ES-I3 (cell line): ENCODE data around the gene STAT4.

Experiments used
- H3K36me3 ChIP-seq: 2 replicates; pipeline ENCODE4 v1.6.1; 2013; ENCODE audit warnings: mild to moderate bottlenecking, low read length, control low read depth, moderate library complexity; ENCODE audit not compliant: insufficient read depth
- H3K4me1 ChIP-seq: 2 replicates; pipeline ENCODE4 v1.6.1; 2013; ENCODE audit warnings: mild to moderate bottlenecking, control low read depth, low read length; ENCODE audit not compliant: insufficient read depth
- H3K9ac ChIP-seq: 2 replicates; pipeline ENCODE4 v1.6.1; 2013; ENCODE audit warnings: low read depth, mild to moderate bottlenecking, low read length, moderate library complexity
- H3K9me3 ChIP-seq: 2 replicates; pipeline ENCODE4 v1.6.1; 2013; ENCODE audit warnings: mild to moderate bottlenecking, low read length, moderate library complexity; ENCODE audit not compliant: control insufficient read depth, insufficient read depth

Gene STAT4

GRCh38 chr2:191041418-191042161 lies 109.2 kb downstream of the STAT4 start:
- H3K9ac ChIP-seq = no peak overlapping the region
- H3K9me3 ChIP-seq = no peaks in the 10 kb centered on the region
- peaks cover 11% of the 10 kb centered on the region for H3K4me1 ChIP-seq

GRCh38 chr2:191039616-191040015 lies 111.2 kb downstream of the STAT4 start:
- no peak overlapping the region for H3K9ac ChIP-seq
- H3K9me3 ChIP-seq = no peaks in the 10 kb centered on the region
- no peaks in the 10 kb centered on the region for H3K36me3 ChIP-seq
- H3K4me1 ChIP-seq = peaks cover 11% of the 10 kb centered on the region

More at GRCh38 chr2:191041418-191042161, 109.2 kb downstream of the STAT4 start:
- H3K36me3 ChIP-seq = no peaks in the 10 kb centered on the region

- no peak overlapping the region for H3K9ac ChIP-seq
- no peaks in the 10 kb centered on the region for H3K36me3 ChIP-seq
- H3K4me1 ChIP-seq = peaks cover 11% of the 10 kb centered on the region
- no peaks in the 10 kb centered on the region for H3K9me3 ChIP-seq
Measured at GRCh38 chr2:191038741-191039140, 112.1 kb downstream of the STAT4 start.

GRCh38 chr2:191038241-191038725 lies 112.5 kb downstream of the STAT4 start:
- Histone ChIP-seq H3K4me1 (peaks cover 11% of the 10 kb centered on the region), H3K36me3 (no peaks in the 10 kb centered on the region), H3K9ac (no peak overlapping the region), H3K9me3 (no peaks in the 10 kb centered on the region)

- Histone ChIP-seq H3K4me1 (peaks cover 14% of the 10 kb centered on the region), H3K36me3 (no peaks in the 10 kb centered on the region), H3K9ac (no peak overlapping the region), H3K9me3 (no peaks in the 10 kb centered on the region)
Measured at GRCh38 chr2:191037351-191037750, 113.4 kb downstream of the STAT4 start.

- Histone ChIP-seq H3K36me3 (no peaks in the 10 kb centered on the region), H3K9ac (no peak overlapping the region), H3K9me3 (no peaks in the 10 kb centered on the region), H3K4me1 (peaks cover 12% of the 10 kb centered on the region)
Measured at GRCh38 chr2:191036363-191036762, 114.4 kb downstream of the STAT4 start.

GRCh38 chr2:191032588-191033429 lies 118.0 kb downstream of the STAT4 start:
- Histone ChIP-seq H3K9me3 (no peaks in the 10 kb centered on the region), H3K4me1 (0 out of 2 replicates have a peak, but pooled peaks cover 4% of the 10 kb centered on the region), H3K36me3 (no peaks in the 10 kb centered on the region), H3K9ac (no peak overlapping the region)

- no peaks in the 10 kb centered on the region for H3K9me3 ChIP-seq
- no peak overlapping the region for H3K9ac ChIP-seq
- 0 out of 2 replicates have a peak, but pooled peaks cover 4% of the 10 kb centered on the region for H3K4me1 ChIP-seq
- H3K36me3 ChIP-seq = no peaks in the 10 kb centered on the region
Measured at GRCh38 chr2:191031256-191031655, 119.5 kb downstream of the STAT4 start.

- Histone ChIP-seq H3K9ac (no peak overlapping the region), H3K36me3 (no peaks in the 10 kb centered on the region), H3K9me3 (no peaks in the 10 kb centered on the region), H3K4me1 (0 out of 2 replicates have a peak, but pooled peaks cover 4% of the 10 kb centered on the region)
Measured at GRCh38 chr2:191030521-191031154, 120.2 kb downstream of the STAT4 start.

GRCh38 chr2:191029280-191029950 lies 121.4 kb downstream of the STAT4 start:
- Histone ChIP-seq H3K9ac (no peak overlapping the region), H3K4me1 (0 out of 2 replicates have a peak, but pooled peaks cover 4% of the 10 kb centered on the region), H3K9me3 (no peaks in the 10 kb centered on the region), H3K36me3 (no peaks in the 10 kb centered on the region)

GRCh38 chr2:191026377-191026776 lies 124.4 kb downstream of the STAT4 start:
- Histone ChIP-seq H3K9ac (no peak overlapping the region), H3K36me3 (no peaks in the 10 kb centered on the region), H3K4me1 (no peaks in the 10 kb centered on the region), H3K9me3 (no peaks in the 10 kb centered on the region)

GRCh38 chr2:191025135-191025534 lies 125.7 kb downstream of the STAT4 start:
- Histone ChIP-seq H3K9ac (no peak overlapping the region), H3K36me3 (no peaks in the 10 kb centered on the region), H3K9me3 (no peaks in the 10 kb centered on the region), H3K4me1 (no peaks in the 10 kb centered on the region)

- H3K4me1 ChIP-seq = no peaks in the 10 kb centered on the region
- H3K9me3 ChIP-seq = no peaks in the 10 kb centered on the region
- H3K36me3 ChIP-seq = no peaks in the 10 kb centered on the region
- H3K9ac ChIP-seq = no peak overlapping the region
Measured at GRCh38 chr2:191023235-191023679, 127.5 kb downstream of the STAT4 start.
